Natural killer cell treated with Interleukin-12 subunit alpha and Interleukin-12 subunit beta and Interleukin-15 and Interleukin-18, amount 100 ng/mL, for 72 hours (primary cell): ENCODE data around the gene CYTIP. TPM values are rescaled to one million over a fixed set of nuclear protein-coding genes. Genes with fewer than 3 reads are reported as not detected.

Source experiments
- ATAC-seq, 2 donors: fragments of 150-1000 bp; cut with Tn5 transposase in 1 of 2; sonication (Bioruptor Pico), chemical (Tn5 transposase) in 1 of 2; 2 replicates each; pipeline ENCODE4 v1.10.0; 2021
- DNase-seq: peaks from one replicate; pipeline ENCODE4 v3.0.0; 2022; ENCODE audit warnings: low spot score
- H3K27ac Mint-ChIP-seq, 2 donors: 1 replicate in 1 of 2; 2 replicates in 1 of 2; pipeline ENCODE4 v1.8.0; 2022; ENCODE audit warnings: mixed read lengths in 2 of 2, mild to moderate bottlenecking in 1 of 2, moderate library complexity in 1 of 2
- H3K27me3 Mint-ChIP-seq, 2 donors: 1 replicate in 1 of 2; 2 replicates in 1 of 2; pipeline ENCODE4 v1.8.0; 2022; ENCODE audit warnings: mixed read lengths in 2 of 2
- H3K36me3 Mint-ChIP-seq: one replicate; pipeline ENCODE4 v1.8.0; 2022; ENCODE audit warnings: mixed read lengths
- H3K4me1 Mint-ChIP-seq, 2 donors: 1 replicate in 1 of 2; 2 replicates in 1 of 2; pipeline ENCODE4 v1.8.0; 2022; ENCODE audit warnings: low read depth in 2 of 2, mixed read lengths in 2 of 2, mild to moderate bottlenecking in 1 of 2
- H3K4me3 Mint-ChIP-seq: one replicate; pipeline ENCODE4 v1.8.0; 2022; ENCODE audit warnings: mixed read lengths
- H3K9me3 Mint-ChIP-seq: 2 replicates; pipeline ENCODE4 v1.8.0; 2022; ENCODE audit warnings: mixed read lengths
- total RNA-seq, 2 donors: library from RNA; stranded (reverse); gene quantifications; one replicate each; pipeline ENCODE4 v1.2.3, GENCODE V29; 2022

Gene CYTIP
- total RNA-seq, 2 donors from 2014 or later: 755 to 1,319 TPM

DNA sequence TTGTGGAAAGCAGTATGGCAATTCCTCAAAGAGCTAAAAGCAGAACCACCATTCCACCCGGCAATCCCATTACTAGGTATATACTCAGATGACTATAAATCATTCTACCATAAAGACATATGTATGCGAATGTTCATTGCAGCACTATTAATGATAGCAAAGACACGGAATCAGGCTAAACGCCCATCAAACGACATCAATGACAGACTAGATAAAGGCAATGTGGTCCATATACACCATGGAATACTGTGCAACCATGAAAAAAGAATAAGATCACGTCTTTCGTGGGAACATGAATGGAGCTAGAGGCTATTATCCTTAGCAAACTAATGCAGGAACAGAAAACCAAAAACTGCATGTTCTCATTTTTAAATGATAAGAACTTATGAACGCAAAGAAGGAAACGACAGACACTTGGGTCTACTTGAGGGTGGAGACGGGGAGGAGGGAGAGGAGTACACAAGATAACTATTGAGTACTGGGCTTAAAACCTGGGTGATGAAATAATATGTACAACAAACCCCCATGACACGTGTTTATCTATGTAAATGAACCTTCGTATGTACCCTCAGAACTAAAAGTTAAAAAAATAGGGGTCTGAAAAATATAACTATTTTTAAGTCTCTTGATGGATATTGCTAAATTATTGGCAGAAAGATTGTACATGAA lies 32.0 kb upstream of the CYTIP start:
- Mint-ChIP-seq H3K4me3 (peak overlapping the region; percentile 89), H3K27me3 (no peaks in the 10 kb centered on the region), H3K4me1 (peaks cover 75 to 92% of the 10 kb centered on the region in 2 donors), H3K9me3 (peaks cover 3% of the 10 kb centered on the region), H3K36me3 (peaks cover 15% of the 10 kb centered on the region), H3K27ac (peak overlapping the region; percentile 95 to 100)
- ATAC-seq (no peak), DNase-seq (no peak)

DNA sequence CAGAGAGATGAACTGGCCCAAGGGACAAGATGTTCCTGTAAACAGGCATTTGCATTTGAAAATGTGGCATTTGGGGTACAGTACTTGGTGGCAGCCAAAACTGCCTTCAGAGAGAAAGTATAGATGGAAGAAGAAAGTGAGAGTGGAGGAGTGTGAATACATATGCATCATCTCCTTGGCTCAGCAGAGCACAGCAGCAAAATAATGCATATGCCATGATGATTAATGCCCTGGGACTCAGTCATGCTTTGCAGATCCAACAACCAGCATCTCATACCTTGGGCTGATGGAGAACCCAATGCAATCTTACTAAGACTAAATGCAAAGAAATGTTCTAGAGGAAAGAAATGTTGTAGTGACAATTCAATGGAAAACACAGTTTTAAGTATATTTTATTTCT lies 29.7 kb upstream of the CYTIP start:
- peak overlapping the region; percentile 95 to 100 for H3K27ac Mint-ChIP-seq
- peaks cover 3% of the 10 kb centered on the region for H3K9me3 Mint-ChIP-seq
- DNase-seq (no peak), ATAC-seq (peak in 1 of 2 donors; percentile 37)
- peak overlapping the region; percentile 83 for H3K4me3 Mint-ChIP-seq
- peaks cover 7% of the 10 kb centered on the region for H3K36me3 Mint-ChIP-seq
- peaks cover 72 to 93% of the 10 kb centered on the region in 2 donors for H3K4me1 Mint-ChIP-seq
- no peaks in the 10 kb centered on the region for H3K27me3 Mint-ChIP-seq

DNA sequence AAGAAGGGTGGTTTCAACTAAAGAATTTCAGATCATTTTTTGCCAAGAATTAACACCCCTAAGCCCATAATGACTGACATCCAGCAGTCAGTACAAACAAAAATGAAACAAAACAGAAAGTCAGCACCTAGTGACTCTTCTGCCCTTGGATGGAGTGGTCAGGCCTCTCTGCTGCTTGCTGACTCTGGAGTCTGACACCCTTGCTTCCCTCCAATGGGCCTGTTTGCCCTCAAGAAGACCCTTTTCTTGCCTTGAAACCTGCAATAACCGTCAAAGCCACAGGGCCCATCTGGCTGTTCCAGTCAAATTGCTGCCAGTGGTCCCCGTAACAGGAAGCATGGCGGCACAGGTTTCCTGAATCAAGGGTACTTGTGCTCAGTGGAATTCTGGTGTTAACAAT lies 27.2 kb upstream of the CYTIP start:
- DNase-seq (peak; percentile 69), ATAC-seq (peak; percentile 66 to 68)
- Mint-ChIP-seq H3K27ac (peak overlapping the region; percentile 95 to 100), H3K27me3 (no peaks in the 10 kb centered on the region), H3K36me3 (peaks cover 13% of the 10 kb centered on the region), H3K4me1 (peaks cover 71 to 93% of the 10 kb centered on the region in 2 donors), H3K9me3 (peaks cover 7% of the 10 kb centered on the region), H3K4me3 (peak overlapping the region; percentile 83)

DNA sequence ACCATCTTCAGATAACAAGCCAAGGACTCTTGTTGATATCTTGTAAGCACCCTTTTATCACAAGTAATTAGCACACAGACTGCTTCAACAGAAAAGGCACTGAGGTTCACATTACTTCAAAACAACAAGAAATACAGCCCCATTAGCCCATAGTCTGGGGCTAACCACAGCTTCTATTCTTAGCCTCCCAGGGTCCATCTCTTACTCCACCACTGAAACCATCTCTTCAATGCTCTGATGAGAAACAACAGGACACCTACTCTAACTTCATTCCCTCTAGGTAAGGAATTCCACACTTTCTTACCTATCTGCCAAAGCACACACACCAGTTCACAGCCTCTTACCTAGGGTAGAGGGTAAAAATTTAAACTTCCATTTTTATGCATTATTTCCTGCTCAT lies 26.4 kb upstream of the CYTIP start:
- peak; percentile 26 to 31 for ATAC-seq
- peak; percentile 71 for DNase-seq
- H3K4me3 Mint-ChIP-seq: peak overlapping the region; percentile 83
- no peaks in the 10 kb centered on the region for H3K27me3 Mint-ChIP-seq
- H3K27ac Mint-ChIP-seq: peak overlapping the region; percentile 95 to 100
- H3K36me3 Mint-ChIP-seq: peaks cover 19% of the 10 kb centered on the region
- peaks cover 11% of the 10 kb centered on the region for H3K9me3 Mint-ChIP-seq
- peaks cover 70 to 93% of the 10 kb centered on the region in 2 donors for H3K4me1 Mint-ChIP-seq

DNA sequence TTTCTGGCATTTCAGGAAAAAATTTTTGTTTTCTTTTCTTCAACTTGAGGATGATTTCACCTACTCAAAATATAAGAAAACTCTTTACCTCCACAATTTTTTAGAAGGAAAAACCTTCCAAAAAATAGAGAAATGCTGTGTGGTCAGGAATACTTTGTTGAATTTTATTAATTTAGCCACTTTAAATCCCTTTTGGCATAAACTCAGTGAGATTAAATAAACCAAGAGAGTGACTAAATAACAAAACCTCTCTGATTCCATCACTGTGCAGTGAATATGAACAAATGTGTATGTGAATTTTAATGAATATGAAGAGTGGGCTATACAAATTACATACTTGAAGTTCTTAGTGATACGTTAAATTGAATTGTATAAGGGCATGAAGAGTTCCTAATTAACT lies 25.8 kb upstream of the CYTIP start:
- H3K9me3 Mint-ChIP-seq: peaks cover 11% of the 10 kb centered on the region
- peaks cover 70 to 96% of the 10 kb centered on the region in 2 donors for H3K4me1 Mint-ChIP-seq
- H3K36me3 Mint-ChIP-seq: peaks cover 20% of the 10 kb centered on the region
- ATAC-seq (no peak), DNase-seq (no peak)
- no peaks in the 10 kb centered on the region for H3K27me3 Mint-ChIP-seq
- peak overlapping the region; percentile 83 for H3K4me3 Mint-ChIP-seq
- H3K27ac Mint-ChIP-seq: peak overlapping the region; percentile 95 to 100

DNA sequence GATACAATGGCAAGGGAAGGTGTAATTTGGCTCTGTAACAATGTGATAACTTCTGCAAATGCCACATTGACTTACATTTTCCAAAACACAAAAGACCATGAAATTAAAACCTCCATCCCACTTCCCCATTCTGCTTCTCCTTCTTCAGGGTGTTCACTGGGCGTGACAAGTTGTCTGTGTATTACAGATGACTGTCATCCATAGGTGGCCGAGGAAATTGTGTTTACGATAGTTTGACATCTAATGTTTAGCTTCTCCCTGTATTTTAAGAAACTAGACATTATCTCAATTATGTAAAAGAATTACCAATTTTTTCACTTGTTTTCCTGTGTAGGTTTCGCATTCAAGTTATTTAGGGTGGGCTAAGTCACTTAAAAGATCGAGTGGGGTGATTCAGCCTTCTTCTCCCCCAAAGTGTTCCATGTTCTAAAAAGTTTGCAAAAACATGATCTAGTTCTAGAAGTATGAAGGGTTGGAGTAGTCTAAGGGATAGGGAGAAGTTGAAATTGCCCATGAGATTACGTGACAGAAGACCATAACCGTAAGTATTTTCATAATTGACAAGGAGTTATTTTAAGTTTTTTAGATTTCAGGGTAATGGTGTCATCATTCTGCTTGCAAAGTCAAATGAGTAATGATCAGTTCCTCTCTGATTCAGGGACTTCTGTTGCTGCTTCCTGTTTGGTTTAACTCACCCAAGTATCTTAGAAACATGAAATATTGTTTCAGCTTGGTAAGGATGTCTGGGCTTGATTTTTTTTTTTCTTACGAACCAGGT lies 25.2 kb upstream of the CYTIP start:
- Mint-ChIP-seq H3K36me3 (peaks cover 20% of the 10 kb centered on the region), H3K4me1 (peaks cover 73 to 96% of the 10 kb centered on the region in 2 donors), H3K4me3 (peak overlapping the region; percentile 83), H3K27ac (peak overlapping the region; percentile 95 to 100), H3K27me3 (no peaks in the 10 kb centered on the region), H3K9me3 (peaks cover 11% of the 10 kb centered on the region)
- ATAC-seq: peak; percentile 74 to 79
- DNase-seq: no peak

DNA sequence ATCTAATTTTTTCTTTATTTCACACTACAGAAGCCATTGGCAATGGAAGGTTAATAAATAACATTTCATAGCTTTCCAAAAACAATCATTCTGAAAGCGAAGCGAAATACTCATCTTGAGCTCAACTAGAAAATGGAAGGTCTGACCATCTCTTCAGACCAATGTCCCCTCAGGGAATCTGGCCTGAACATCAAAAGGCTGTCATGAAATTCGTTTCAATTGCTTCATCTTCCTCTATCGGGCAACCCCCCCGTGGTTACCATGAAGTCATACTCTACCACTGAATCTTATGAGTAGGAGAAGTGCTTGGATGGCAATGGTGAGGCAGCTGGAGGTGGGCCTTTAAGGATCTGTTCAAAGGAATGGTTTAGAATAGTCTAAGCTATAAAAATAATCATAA lies 22.9 kb upstream of the CYTIP start:
- H3K4me3 Mint-ChIP-seq: peak overlapping the region; percentile 83
- peak overlapping the region; percentile 95 to 100 for H3K27ac Mint-ChIP-seq
- peaks cover 7% of the 10 kb centered on the region for H3K9me3 Mint-ChIP-seq
- DNase-seq (peak; percentile 88), ATAC-seq (peak; percentile 59 to 78)
- H3K27me3 Mint-ChIP-seq: no peaks in the 10 kb centered on the region
- H3K36me3 Mint-ChIP-seq: peaks cover 13% of the 10 kb centered on the region
- H3K4me1 Mint-ChIP-seq: peaks cover 76 to 95% of the 10 kb centered on the region in 2 donors

DNA sequence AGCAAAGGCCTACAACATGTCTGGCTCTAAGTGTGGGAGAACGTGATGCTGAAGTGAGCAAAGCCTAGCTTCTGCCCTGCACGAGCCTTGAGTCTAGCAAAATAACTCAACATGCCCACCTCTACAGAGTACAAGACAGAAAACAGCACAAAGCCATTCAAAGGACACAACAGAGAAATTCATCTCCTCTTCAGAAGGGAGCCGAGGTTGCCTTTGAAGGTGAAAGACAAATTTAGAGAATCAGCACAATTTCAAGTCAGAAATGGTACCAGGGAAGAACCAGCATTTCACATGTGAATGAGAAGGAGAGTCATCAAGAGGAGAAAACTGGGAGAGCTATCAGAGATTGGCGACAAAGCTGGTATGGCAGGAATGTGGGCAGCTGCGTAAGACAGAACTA lies 21.7 kb upstream of the CYTIP start:
- peaks cover 13% of the 10 kb centered on the region for H3K36me3 Mint-ChIP-seq
- DNase-seq: no peak

DNA sequence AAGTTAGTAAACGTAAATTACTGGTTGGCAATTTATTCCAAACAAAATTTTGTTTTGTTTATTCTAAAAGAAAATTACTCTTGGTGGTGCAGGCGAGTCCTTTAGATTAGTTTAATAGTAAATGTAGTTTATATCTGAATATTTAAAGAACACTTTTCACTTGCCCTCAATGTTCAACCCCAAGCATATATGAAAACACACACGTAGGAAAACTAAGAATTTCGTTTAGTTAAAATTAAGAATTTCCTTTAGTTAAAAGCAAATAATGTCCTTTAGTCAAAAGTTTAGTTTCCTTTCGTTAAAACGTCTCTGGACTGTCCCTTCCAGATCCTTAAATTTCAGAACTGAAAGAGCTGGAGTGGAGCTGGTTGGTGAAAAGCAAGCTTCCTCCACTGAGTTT lies 19.1 kb upstream of the CYTIP start:
- ATAC-seq (no peak), DNase-seq (no peak)
- peak overlapping the region; percentile 95 to 100 for H3K27ac Mint-ChIP-seq
- H3K27me3 Mint-ChIP-seq: no peaks in the 10 kb centered on the region
- peak overlapping the region; percentile 83 for H3K4me3 Mint-ChIP-seq
- H3K9me3 Mint-ChIP-seq: peaks cover 7% of the 10 kb centered on the region
- peaks cover 16% of the 10 kb centered on the region for H3K36me3 Mint-ChIP-seq
- peaks cover 72 to 89% of the 10 kb centered on the region in 2 donors for H3K4me1 Mint-ChIP-seq

More for the DNA sequence above, 21.7 kb upstream of the CYTIP start:
- Mint-ChIP-seq H3K27ac (peak overlapping the region; percentile 95 to 100), H3K27me3 (no peaks in the 10 kb centered on the region), H3K9me3 (peaks cover 7% of the 10 kb centered on the region), H3K4me1 (peaks cover 78 to 97% of the 10 kb centered on the region in 2 donors), H3K4me3 (peak overlapping the region; percentile 83)
- no peak for ATAC-seq

DNA sequence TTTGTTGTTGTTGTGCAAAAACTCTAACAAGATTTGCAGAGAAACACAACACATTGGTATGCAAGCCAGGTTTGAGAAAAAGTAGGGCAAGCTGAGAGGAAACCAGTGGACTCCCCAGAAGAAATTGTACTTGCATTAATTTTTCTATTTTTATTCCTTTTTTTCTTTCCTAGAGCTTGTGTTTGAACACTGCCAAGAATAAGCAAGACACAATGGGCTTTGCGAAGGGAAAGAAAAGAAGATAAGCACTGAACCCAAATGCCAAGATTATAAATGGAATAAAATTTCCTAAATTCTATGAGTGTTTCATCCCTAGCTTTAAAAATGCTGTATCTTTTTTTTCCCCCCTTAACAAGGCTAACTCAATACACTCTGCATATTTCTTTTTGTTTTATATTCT lies 17.0 kb upstream of the CYTIP start:
- Mint-ChIP-seq H3K27me3 (no peaks in the 10 kb centered on the region), H3K4me3 (peak overlapping the region; percentile 50), H3K27ac (peak overlapping the region; percentile 95 to 100), H3K4me1 (peaks cover 69 to 85% of the 10 kb centered on the region in 2 donors), H3K9me3 (peaks cover 4% of the 10 kb centered on the region), H3K36me3 (peaks cover 18% of the 10 kb centered on the region)
- DNase-seq (no peak), ATAC-seq (no peak)

DNA sequence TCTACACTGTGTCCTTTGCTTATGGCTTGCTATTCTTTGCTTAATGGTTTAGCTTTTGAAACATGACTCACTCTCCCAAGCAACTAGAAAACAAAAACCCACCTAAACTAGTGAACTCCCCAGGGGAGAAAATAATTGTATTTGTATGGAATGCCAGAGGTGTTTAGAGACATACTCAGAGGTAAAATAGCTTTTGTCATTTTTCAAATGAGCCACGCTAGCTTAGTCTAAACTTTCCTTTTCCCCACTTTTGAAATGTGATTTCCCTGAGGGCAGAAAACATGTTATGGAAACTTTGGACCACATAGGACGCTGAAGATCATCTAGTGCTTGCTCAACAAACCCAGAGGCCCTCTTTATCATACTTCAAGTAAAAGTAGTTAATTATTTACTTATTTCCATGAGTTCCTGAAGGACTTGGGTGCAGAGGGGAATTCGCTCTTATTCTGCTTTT lies 16.5 kb upstream of the CYTIP start:
- no peak for DNase-seq
- H3K27ac Mint-ChIP-seq: peak overlapping the region; percentile 95 to 100
- peak overlapping the region; percentile 50 for H3K4me3 Mint-ChIP-seq
- peaks cover 13% of the 10 kb centered on the region for H3K36me3 Mint-ChIP-seq
- no peaks in the 10 kb centered on the region for H3K27me3 Mint-ChIP-seq
- H3K4me1 Mint-ChIP-seq: peaks cover 68 to 85% of the 10 kb centered on the region in 2 donors
- ATAC-seq: no peak
- H3K9me3 Mint-ChIP-seq: peaks cover under 1% of the 10 kb centered on the region

DNA sequence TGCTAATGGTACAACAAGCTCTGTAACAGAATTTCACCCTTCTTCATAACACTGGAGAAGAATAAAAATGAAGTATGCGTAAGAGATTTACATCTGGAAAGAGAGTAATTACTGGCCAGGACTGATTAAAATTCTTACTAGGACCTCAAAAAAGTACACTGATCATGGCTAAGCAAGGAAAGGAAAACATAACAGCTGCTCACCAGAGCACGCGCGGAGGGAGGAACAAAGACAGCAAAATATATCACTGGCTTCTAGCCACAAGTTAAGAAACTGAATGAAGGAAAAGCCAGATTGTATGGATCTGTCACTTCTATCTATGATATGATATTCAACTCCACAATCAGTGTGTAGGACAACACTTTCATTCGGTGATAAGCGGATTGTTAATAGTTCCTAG lies 15.6 kb upstream of the CYTIP start:
- ATAC-seq (no peak), DNase-seq (no peak)
- Mint-ChIP-seq H3K4me3 (no peak overlapping the region), H3K9me3 (peaks cover 3% of the 10 kb centered on the region), H3K36me3 (peaks cover 12% of the 10 kb centered on the region), H3K27me3 (no peaks in the 10 kb centered on the region), H3K27ac (peak overlapping the region; percentile 30 to 95), H3K4me1 (peaks cover 66 to 83% of the 10 kb centered on the region in 2 donors)

DNA sequence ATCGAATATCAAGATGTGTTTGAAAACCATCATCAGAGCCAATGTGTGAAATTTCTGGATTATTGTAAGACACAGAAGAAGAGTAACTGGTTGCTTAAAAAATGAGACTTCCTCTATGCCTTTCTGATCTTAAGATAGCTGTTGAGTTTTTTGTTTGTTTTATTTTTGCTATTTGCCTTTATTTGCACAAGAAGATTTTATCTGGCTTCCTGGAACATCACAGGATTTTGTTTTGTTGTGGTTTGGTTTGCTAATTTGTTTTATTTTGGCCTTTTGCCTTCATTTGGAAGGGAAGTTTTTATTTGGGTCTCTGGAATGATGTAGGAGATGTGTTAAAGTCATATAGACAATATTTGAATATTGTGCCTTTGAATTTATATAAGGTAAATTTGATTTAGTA lies 3.9 kb upstream of the CYTIP start:
- H3K9me3 Mint-ChIP-seq: no peaks in the 10 kb centered on the region

DNA sequence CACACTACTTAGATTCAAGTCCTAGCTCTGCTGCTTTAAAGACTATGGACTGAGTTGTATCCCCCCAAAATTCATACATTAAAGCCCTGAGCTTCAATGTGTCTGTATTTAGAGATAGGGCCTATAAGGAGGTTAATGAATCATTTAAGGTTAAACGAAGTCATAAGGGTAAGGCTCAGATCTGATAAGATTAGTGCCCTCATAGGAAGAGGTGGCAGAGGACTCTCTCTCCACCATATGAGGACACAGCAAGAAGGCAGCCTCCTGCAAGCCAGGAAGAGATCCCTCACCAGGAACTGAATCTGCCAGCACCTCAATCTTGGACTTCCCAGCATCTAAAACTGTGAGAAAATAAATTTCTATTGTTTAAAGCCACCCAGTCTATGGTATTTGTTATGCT lies 3.1 kb upstream of the CYTIP start:
- Mint-ChIP-seq H3K27ac (peak overlapping the region; percentile 99), H3K27me3 (no peaks in the 10 kb centered on the region), H3K4me1 (peaks cover 38 to 59% of the 10 kb centered on the region in 2 donors), H3K36me3 (peaks cover 19% of the 10 kb centered on the region), H3K9me3 (no peaks in the 10 kb centered on the region), H3K4me3 (peak overlapping the region; percentile 79)
- ATAC-seq (peak in 1 of 2 donors; percentile 45), DNase-seq (no peak)

More for the DNA sequence above, 3.9 kb upstream of the CYTIP start:
- Mint-ChIP-seq H3K27me3 (no peaks in the 10 kb centered on the region), H3K4me1 (peaks cover 38 to 58% of the 10 kb centered on the region in 2 donors), H3K27ac (peak overlapping the region; percentile 99), H3K4me3 (peak overlapping the region; percentile 79), H3K36me3 (peaks cover 11% of the 10 kb centered on the region)
- DNase-seq (no peak), ATAC-seq (no peak)
